A549 treated with AZD9567 at 1 μM for 4 hours (cell line): ENCODE data around the gene PADI3. TPM values are rescaled to one million over a fixed set of nuclear protein-coding genes. Genes with fewer than 3 reads are reported as not detected.

Experiments
- total RNA-seq: library from RNA; stranded (reverse); fragments of 200-300 nt; extraction: Qiagen RNA extraction; gene quantifications from 5 replicates; pipeline ENCODE4 v1.2.3, GENCODE V29; 2022; ENCODE audit not compliant: insufficient read depth

Gene PADI3, protein sequence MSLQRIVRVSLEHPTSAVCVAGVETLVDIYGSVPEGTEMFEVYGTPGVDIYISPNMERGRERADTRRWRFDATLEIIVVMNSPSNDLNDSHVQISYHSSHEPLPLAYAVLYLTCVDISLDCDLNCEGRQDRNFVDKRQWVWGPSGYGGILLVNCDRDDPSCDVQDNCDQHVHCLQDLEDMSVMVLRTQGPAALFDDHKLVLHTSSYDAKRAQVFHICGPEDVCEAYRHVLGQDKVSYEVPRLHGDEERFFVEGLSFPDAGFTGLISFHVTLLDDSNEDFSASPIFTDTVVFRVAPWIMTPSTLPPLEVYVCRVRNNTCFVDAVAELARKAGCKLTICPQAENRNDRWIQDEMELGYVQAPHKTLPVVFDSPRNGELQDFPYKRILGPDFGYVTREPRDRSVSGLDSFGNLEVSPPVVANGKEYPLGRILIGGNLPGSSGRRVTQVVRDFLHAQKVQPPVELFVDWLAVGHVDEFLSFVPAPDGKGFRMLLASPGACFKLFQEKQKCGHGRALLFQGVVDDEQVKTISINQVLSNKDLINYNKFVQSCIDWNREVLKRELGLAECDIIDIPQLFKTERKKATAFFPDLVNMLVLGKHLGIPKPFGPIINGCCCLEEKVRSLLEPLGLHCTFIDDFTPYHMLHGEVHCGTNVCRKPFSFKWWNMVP
- total RNA-seq, result 0.80 to 1.3 TPM (median 0.93 TPM) in 5 replicates

DNA sequence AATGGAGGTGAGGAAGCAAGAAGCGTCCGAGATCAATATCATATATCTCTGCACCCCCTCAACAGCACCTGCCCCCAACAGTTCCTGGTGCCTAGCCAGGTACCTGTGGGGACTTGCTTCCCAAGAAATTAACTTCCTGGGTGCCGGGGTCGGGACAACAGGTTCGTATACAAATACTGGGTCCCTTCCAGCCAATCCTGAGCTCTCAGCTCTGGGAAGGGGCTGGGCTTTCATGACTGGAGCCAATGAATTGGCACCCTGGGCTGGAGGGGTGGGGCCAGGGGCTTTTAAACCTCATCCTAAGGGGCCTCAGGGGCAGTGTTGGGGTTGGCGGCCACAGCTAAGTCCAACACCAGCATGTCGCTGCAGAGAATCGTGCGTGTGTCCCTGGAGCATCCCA lies at the start of gene PADI3:
Gene PADI3 (plus strand): TSS at position 318 of the 400 bp plus-strand sequence. CDS start 40 bp downstream, at position 358.

GRCh38 chr1:17204546-17205440 lies 44.1 kb upstream of the PADI3 start, which contains the start of gene PADI1:
TSS of gene PADI1 (plus strand) at chr1:17205128. CDS start at chr1:17205218, 90 bp downstream.

GRCh38 chr1:17307946-17308345 lies 59.0 kb downstream of the PADI3 start, which contains the start of gene PADI4:
TSS of gene PADI4 (plus strand) at chr1:17308197. CDS start at chr1:17308223, 26 bp downstream.

Other genes starting within 250 kb of the PADI3 start
- gene ATP13A2, start 237.2 kb upstream of the PADI3 start, total RNA-seq, result 20.3 to 28.7 TPM (median 25.6 TPM) in 5 replicates
- gene SDHB, start 195.1 kb upstream of the PADI3 start, total RNA-seq, result 103 to 111 TPM (median 107 TPM) in 5 replicates
- 0.64 to 1.5 TPM (median 1.1 TPM) in 5 replicates for gene PADI2, start 129.6 kb upstream of the PADI3 start, total RNA-seq
- 0.85 to 1.5 TPM (median 1.1 TPM) in 5 replicates for gene PADI1, start 44.0 kb upstream of the PADI3 start, total RNA-seq
- gene PADI4, start 59.1 kb downstream of the PADI3 start, total RNA-seq, result 0.08 TPM in 1 of 5 replicates, not detected in the others
- gene PADI6, start 123.1 kb downstream of the PADI3 start, total RNA-seq, result not detected in 5 replicates
- gene RCC2, start 190.6 kb downstream of the PADI3 start, total RNA-seq, result 50.2 to 58.8 TPM (median 52.0 TPM) in 5 replicates